HG03025 (cell line): Measurements from ENCODE around the gene CARD10.

Experiments
- ATAC-seq: cut with Tn5 transposase; IDR thresholded peaks from one replicate; pipeline ENCODE4 v1.9.1; 2021; ENCODE audit warnings: mild to moderate bottlenecking, moderate library complexity; ENCODE audit not compliant: unreplicated experiment, low FRiP score

Gene CARD10, protein sequence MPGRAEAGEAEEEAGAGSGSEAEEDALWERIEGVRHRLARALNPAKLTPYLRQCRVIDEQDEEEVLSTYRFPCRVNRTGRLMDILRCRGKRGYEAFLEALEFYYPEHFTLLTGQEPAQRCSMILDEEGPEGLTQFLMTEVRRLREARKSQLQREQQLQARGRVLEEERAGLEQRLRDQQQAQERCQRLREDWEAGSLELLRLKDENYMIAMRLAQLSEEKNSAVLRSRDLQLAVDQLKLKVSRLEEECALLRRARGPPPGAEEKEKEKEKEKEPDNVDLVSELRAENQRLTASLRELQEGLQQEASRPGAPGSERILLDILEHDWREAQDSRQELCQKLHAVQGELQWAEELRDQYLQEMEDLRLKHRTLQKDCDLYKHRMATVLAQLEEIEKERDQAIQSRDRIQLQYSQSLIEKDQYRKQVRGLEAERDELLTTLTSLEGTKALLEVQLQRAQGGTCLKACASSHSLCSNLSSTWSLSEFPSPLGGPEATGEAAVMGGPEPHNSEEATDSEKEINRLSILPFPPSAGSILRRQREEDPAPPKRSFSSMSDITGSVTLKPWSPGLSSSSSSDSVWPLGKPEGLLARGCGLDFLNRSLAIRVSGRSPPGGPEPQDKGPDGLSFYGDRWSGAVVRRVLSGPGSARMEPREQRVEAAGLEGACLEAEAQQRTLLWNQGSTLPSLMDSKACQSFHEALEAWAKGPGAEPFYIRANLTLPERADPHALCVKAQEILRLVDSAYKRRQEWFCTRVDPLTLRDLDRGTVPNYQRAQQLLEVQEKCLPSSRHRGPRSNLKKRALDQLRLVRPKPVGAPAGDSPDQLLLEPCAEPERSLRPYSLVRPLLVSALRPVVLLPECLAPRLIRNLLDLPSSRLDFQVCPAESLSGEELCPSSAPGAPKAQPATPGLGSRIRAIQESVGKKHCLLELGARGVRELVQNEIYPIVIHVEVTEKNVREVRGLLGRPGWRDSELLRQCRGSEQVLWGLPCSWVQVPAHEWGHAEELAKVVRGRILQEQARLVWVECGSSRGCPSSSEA

DNA sequence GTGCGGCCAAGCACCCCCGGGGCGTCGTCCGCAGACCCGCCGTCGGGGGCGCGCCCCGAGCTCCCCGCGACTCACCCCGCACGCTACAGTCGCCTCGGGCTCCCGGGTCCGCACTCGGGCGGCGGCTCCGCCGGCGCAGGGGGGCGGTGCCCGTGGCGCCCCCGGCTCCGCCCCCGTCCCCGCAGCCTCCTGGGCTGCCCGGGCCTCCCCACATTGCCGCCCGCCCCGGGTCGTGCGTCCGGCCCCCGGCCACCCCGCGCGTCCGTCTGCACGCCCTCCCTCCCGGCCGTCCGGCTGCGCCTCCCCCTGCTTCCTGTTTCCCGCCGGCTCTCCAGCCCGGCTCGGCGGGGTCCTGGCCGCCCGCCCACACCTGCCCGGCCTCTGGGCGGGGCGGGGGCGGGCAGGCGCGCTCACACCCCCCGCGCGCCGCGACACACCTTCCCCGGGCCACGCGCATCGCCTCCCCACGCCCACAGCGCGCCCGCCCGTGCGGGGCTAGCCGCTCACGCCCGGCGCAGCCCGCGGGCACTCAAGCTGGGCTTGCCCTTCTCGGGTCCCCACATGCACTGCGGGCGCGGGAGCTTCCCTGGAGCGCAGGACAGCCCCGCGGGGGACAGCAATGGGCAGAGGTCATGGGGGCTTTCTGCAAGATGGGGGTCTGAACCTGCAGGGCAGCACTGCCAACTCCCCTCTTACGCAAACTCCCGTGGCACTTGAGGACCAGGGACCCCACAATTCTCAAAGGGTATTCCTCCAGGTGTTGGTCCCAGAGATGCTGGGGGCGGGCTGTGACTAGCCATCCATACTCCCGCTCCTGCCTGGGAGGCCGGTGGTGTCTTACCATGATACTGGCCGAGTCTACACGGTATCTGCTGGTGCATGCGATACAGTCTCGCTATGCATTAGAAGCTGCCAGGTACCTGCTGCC lies at the start of gene CARD10:
Gene CARD10 (minus strand): TSS at position 148 of the 928 bp plus-strand sequence. CDS start 215 bp downstream, outside the sequence.
- ATAC-seq, result no peak

DNA sequence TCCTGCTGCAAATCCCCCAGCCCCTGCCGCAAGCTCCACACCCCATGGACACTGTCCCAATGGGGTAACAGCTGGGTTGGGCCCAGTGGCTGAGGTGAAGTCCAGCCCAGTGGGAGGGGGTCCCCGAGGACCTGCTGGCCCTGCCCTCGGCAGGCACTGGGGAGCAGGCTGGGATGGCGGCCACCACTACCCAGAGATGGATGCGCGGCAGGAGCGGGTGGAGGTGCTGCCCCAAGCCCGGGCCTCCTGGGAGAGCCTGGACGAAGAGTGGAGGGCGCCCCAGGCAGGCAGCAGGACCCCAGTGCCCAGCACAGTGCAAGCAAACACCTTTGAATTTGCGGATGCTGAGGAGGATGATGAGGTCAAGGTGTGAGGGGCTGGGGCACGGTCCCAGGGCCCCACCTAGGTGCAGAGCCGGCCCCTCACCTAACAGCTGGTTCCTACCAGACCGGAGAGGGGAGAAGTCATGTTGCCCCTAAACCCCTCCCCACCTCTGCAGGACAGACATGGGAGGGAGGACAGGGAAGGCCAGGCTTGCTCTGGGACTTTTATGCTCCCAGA lies 49.3 kb upstream of the CARD10 start:
- ATAC-seq, result no peak

DNA sequence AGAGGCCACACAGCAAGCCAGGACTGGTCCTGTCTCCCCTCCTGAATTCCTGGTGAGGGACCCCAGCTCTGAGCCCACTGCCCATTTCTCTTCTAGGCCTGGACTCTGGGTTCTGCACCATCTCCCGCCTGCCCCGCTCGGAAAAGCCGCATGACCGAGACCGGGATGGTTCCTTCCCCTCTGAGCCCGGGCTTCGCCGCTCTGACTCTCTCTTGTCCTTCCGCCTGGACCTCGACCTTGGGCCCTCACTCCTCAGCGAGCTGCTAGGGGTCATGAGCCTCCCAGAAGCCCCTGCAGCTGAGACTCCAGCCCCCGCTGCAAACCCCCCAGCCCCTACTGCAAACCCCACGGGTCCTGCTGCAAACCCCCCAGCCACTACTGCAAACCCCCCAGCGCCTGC lies 48.8 kb upstream of the CARD10 start:
- no peak for ATAC-seq

DNA sequence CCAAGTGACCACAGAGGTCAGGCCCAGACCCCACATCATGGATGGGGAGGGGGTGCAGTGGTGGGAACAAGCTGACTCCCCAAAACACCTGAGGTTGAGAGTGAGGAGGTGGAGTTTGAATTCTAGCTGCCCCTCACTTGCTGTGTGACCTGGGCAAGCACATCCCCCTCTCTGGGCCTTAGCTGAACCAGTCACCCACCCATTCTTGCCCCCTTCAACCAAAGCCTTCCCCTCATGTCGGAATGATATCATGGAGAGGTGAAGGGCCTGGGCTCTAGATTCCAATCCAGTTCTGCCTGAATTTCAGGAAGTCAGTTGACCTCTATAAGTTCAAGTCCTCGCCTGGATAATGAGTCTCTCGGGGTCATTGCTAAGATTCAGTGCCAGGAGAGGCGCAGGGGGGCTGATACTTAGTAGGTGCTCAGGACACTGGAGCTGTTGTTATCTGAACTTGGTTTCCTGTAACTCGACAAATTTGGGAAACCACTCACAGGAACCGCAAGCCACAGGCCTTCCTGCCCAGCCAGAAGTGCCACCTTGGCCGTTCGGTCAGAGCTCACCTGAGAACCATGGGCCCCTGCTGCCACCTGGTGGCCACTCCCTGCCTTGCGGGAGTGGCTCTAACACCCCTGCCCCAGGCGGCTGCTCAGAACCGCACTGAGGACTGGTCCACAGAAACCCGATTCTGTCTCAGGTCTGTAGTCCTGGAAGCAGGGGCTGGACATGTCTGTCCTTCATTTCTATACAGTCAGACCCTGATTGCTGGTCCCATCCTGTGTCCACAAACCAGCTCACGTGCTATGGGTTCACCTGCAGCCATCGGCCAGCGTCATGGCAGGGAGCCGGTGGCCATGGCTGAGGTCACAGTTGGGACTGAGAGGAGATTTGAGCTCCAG lies 47.9 kb upstream of the CARD10 start:
- peak; percentile 51 for ATAC-seq

DNA sequence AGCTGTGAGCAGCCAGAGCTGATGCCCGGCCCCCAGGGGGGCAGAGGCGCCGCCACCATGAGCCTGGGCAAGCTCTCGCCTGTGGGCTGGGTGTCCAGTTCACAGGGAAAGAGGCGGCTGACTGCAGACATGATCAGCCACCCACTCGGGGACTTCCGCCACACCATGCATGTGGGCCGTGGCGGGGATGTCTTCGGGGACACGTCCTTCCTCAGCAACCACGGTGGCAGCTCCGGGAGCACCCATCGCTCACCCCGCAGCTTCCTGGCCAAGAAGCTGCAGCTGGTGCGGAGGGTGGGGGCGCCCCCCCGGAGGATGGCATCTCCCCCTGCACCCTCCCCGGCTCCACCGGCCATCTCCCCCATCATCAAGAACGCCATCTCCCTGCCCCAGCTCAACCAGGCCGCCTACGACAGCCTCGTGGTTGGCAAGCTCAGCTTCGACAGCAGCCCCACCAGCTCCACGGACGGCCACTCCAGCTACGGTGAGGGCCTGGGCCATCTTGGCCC lies 47.2 kb upstream of the CARD10 start:
- no peak for ATAC-seq

DNA sequence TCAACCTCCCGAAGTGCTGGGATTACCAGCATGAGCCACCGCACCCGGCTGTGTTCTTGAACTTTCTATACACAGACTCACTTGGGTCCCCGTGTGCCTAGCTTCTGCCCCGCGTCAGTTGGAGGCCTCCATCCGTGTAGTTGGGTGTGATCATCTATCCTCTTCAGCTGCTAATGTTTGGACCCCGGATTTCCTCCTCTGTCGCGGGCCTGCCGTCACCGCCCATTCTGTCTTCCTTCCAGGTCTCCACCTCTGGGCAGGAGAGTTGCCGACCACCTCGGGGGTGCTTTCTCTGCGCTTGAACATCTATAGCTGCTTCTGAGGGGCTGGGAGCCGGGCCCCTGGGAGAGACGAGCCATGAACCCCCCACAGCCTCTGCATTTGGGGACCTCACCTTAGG lies 46.6 kb upstream of the CARD10 start:
- ATAC-seq, result no peak

DNA sequence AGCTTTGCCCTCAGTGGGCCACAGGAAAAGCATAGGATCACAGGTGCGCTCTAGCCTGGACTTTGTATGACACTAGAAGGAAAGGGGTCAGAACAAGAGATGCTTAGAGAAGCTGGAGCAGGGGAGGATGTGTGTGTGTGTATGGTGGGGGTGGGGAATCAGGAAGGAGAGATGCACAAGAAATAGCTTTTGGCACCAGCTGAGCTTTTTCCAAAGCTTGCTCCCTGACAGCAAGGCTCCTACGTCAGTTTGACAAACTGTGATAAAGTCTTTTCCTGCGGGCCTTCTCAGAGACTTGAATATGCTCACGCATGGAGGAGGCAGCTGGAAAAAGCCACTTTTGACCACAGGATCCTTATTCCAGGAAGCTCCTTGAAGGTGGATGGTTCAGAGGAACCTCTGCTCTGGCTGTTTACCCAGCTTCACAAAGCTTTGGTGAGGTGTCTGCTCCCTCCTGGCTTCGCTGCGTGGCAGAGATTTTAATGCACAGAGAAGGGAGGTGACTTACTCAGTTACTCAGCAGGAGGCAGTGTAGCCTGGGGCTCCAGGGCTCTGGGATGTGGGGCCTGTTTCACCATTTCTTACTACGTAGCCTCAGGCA lies 45.0 kb upstream of the CARD10 start:
- no peak for ATAC-seq

DNA sequence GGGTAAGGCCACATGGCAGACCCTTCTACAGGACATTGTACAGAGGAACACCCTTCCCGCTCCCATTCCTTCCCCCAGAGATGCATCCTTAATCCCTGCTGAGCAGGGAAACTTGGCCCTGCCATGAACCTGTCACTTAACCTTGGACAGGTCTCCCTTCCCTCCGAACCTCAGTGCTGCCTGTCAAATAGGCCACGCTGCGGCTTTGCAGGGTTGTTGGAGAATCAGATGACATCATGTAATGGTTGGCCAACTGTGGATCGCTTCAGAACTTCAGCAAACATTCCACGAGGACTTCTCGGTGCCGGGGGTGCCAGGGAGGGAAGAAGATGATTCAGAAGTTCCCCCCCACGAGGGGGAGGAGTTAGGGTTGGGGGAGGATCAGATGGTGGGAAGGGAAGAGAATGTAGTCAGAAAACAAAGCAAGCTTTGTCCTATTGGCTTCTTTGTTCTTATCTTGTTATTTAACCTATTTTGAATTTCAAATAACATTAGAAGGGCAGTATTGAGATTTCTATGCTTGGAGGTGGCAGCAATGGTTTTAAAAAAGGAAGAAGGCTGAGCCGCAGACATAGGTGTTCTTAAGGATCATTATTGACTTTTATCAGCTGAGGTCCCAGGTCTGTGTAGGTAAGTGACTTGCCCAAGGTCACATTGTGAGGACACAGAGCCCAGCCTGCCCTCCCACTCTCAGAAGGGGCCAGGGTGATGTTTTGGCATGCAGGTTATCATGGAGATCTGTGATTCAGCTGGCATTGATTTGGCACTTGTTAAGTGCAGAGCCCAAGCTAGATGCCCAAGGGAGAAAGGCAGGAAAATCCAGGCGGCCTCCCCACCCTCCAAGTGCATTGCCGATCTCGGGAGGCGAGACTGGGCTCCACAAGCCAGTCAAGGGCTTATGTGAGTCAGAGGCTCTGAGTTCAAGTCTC lies 44.2 kb upstream of the CARD10 start:
- no peak for ATAC-seq

DNA sequence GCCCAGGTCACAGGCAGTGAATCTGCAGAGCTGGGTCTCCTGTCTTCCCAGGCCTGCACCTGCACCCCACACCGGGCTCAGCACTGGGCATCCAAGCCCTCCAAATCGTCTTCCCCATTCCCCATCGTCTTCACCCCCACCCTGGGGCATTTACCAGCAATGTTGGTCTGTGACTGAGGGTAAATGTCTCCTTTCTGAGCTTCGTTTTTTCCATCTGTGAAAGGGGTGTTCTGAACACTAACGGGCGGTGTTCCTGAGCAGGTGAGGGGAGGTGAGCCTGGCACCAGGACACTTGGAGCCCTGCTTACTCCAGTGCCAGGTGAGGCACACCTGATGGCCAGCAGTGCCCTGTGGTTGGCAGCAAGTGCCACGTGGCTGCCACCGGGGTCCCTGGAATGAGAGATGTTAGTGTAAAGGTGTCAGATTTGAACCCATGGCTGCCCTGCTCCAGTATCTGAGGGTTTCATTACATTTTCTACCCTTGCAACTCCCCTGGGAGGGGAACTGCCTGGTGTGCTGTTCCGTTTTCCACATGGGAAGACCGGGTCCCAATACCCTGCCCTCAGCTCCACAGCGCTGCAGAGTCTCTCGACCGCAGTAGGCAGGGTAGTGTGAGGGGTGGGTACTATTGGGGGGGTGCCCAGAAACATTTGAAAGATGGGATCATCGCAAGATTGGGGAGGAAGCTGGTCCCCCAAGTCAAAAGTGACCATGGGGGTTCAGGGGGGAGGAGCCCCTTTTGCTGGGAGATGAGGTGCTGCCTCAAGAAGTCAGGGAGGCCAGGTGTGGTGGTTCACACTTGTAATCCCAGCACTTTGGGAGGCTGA lies 43.0 kb upstream of the CARD10 start:
- no peak for ATAC-seq

DNA sequence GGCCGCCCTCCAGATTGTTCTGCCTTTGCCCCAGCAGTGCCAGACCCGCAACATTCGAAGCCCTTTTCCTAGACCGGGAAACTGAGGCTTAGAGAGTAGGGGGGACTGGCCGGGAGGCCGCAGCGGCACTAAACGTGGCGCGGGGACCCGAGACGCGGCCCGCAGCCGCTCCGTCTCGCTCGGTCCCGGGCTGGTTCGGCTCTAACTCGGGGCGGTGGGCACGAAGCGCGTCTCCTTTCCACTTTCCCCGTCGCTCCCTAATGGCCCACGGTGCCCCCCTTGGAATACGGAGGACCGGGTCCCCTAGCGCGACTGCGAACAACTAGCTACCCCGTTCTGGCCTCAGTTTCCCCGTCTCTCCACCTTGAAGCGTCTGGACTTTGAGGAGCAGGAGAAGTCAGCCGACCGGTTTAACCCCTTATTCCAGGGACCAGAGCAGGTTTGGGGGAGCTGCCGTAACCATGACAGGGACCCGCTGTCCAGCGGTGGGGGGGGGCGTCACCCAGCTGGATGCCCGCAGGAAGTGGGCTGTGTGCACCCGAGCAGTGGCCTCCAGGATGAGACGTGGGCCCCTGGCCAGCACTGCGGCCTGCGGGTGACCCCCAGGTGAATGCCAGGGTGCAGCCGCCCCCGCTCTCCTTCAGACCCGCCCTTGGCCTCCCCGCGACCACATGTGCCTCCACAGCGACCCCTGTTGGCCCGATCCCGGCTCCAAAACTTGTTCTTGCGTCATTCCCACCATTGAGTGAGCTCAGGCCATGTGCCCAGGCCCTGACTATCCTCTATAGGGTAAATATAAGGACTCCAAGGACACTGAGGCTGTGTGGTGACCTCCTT lies 42.2 kb upstream of the CARD10 start:
- no peak for ATAC-seq

DNA sequence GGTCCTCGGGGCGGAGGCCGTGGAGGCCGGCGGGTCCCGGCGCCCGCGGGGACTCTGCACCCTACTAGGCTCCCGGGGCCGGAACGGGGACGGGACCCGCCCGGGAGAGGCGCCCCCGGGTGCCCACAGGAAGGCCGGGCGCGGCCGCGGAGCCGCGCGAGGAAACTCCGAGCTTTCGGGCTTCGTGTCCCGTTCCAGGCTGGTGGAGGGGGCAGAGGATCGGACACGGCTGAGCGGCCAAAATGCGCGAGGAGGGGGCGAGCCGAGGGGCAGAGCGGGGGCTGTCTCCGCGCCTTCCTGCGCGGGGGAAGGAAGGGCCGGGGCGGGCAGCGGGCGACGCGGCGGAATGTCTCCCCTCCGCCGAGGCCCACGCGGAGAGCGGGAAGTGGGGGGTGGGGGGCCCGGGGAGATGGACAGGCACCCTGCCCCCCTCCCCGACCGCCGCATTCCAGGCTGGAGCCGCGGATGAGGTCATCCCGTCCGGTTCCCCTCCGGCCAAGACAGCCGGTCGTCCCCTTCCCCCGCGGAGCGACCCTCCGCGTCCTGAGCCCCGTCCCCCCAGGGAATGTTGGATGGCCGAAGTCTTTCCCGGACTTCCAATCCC lies 41.5 kb upstream of the CARD10 start:
- ATAC-seq, result no peak

DNA sequence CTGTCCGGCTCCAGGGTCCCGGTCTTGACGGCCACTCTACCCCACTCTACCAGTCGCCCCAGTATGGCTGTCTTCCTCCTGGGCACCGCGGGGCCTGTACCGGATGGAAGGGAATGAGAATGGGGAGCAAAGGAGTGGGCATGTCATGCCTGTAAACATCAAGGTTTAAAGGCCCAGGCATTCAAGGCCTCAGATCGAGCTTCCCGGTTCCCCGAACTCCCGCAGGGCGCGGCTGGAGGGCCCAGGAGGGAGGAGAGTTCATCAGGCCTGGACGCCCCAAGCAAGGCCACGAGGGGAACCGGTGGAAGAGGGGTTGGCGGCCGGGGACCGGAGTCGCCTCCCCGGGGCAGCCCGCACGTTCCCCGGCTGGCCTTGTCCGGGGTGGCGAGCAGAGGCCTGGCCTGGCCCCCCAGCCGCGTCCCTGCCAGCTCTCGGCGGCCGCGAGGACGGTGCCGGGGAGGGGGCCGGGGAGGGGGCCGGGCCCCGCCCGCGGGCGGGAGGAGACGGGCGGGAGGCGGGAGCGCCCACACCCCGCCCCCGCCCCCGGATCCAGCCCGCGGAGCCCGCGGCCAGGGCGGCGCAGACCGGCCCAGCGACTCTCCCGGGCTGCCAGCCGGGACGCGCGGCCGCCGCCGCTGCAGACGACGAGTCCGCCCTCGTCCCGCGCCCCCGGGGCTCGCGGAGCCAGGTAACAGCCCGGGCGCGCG lies 40.8 kb upstream of the CARD10 start, which contains the start of gene CDC42EP1:
Gene CDC42EP1 (plus strand): TSS at position 580 of the 707 bp plus-strand sequence. CDS start 5,870 bp downstream, outside the sequence.
- no peak for ATAC-seq

DNA sequence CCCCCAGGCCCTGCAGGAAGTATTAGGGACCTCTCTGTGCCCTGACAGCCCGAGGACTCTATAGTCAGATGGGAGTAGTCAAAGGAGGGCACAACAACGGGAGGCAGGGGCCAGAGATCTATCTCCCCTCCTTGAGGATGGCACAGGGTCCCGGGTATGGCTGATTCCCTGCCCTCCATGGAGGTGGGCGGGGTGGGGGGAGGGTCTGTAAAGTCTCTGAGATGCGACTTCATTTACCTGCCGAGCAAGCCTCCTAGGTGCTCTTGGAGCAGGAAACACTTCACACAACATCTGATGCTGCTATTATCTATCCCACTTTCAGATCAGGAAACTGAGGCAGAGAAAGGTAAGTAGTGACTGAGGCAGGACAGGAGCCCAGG lies 40.3 kb upstream of the CARD10 start:
- no peak for ATAC-seq

DNA sequence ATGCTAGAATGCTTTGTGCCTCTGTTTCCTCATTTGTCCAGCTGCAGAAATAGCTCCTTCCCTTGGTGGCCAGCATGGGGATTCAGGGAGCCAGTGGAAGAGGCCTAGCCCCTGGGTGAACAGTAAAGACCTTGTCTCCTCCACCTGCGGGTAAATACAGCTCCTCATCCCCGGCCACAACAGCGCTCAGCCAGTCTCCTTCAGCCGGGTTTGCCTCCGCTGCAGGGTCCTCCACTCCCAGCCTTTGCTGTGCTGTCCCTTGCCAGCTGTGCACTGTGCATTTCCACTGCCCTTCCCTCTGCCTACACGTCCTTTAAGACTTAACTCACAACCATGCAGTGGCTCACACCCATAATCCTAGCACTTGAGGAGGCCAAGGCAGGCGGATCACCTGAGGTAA lies 39.6 kb upstream of the CARD10 start:
- no peak for ATAC-seq
